Activated CD4-positive, CD25-positive, alpha-beta regulatory T cell (primary cell): ENCODE data around the gene ACOT2.
"Not testable (repeated sequence)": the region's sequence is repeated elsewhere in the genome, so short reads cannot be mapped to it uniquely, and the experiment has no call there.

ENCODE experiments used
- DNase-seq, 4 experiments: peaks; one replicate each; lab custom pipeline; 2025; lab: John Stamatoyannopoulos, UW

Gene ACOT2, protein sequence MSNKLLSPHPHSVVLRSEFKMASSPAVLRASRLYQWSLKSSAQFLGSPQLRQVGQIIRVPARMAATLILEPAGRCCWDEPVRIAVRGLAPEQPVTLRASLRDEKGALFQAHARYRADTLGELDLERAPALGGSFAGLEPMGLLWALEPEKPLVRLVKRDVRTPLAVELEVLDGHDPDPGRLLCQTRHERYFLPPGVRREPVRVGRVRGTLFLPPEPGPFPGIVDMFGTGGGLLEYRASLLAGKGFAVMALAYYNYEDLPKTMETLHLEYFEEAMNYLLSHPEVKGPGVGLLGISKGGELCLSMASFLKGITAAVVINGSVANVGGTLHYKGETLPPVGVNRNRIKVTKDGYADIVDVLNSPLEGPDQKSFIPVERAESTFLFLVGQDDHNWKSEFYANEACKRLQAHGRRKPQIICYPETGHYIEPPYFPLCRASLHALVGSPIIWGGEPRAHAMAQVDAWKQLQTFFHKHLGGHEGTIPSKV

DNA sequence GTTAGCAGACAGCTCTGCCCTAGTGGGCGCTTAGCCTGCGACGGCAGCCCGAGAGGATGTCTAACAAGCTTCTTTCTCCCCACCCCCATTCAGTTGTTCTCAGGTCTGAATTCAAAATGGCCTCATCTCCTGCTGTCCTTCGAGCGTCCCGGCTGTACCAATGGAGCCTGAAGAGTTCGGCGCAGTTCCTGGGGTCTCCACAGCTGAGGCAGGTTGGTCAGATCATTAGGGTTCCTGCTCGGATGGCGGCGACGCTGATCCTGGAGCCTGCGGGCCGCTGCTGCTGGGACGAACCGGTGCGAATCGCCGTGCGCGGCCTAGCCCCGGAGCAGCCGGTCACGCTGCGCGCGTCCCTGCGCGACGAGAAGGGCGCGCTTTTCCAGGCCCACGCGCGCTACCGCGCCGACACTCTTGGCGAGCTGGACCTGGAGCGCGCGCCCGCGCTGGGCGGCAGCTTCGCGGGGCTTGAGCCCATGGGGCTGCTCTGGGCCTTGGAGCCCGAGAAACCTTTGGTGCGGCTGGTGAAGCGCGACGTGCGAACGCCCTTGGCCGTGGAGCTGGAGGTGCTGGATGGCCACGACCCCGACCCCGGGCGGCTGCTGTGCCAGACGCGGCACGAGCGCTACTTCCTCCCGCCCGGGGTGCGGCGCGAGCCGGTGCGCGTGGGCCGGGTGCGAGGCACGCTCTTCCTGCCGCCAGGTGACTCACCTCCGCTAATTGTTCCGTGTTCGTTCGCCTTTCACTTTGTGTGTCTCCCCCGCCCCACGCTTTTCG lies at the start of gene ACOT2:
Gene ACOT2, plus strand, starts transcription at position 29 of the 774 bp plus-strand sequence. Its CDS starts 28 bp downstream, at position 57.
- peak; percentile 60 to 67 (median 62) for DNase-seq

DNA sequence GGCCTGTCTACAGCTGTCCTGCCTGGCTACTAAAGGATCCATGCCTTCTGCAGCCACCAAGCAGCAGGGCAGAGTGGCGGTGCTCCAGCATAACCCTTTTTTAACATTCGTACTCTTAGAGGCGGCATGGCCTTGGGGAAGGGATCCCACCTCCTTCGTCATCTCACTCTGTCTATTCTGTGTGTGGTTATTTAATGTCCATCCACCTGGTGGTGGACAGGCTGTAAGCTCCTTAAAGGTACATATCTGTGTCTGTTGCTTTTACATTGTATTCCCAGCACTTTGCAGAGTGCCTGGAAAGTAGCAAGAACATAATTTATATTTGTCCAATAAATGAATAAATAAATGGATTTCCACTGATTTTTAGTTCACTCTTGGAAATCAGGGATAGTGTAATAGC lies 47.8 kb upstream of the ACOT2 start:
- DNase-seq = no peak

DNA sequence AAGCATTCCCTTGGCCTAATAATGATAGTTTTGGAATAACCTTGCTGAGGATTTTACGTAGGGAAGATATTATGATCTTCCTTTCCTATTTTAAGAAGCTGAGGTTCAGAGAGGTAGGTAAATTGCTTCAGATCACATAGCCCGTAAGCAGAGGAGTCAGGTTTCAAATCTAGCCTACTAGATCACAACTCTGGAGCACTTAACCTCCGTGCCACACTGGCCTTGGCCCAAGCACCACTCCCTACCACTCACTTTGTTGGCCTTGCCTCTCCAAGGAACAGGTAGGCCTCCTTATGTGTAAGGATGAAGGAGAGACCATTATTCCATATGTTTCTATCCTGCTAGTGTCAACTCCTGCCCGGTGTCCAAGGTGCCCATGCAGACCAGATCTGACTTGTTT lies 44.5 kb upstream of the ACOT2 start:
- no peak for DNase-seq

DNA sequence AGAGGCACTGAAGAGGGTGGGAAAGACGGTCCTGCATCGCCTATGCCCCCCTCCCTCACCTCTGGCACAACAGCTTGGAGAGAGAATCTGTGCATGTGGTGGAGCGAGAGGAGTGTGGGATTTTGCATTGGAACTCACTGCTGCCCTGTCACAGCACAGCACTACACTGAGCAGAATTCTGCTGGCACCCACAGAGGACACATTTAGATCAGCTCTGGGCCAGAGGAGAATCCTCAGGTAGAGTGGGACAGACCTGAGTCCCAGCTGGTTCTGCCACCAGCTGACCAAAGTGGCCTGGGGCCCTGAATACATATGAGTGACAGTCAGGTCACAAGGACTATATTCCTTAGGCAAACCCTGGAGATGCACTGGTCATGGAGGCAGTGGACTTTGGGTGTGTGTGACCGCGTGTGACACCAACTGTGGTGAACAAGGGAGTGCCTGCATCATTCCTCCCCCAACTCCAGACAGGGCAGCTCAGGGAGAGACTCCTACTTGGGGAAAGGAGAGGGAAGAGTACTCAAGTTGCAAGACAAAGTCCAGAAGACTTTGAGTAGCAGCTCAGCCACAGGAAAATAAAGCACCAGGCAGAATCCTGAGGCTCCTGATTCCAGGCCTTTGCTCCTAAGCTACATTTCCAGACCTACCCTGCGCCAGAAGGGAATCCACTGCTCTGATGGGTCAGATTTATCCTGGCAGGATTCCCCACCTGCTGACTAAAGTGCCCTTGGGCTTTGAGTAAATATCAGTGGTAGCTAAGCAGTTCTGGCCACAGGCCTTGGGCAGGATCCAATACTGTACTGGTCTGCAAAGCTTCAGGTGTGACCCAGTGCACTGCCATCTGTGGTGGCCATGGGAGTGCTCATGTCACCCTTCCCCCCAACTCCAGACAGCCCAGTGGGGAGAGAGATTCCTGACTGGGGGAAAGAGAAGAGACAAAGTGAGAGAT lies 42.7 kb upstream of the ACOT2 start:
- no peak for DNase-seq

DNA sequence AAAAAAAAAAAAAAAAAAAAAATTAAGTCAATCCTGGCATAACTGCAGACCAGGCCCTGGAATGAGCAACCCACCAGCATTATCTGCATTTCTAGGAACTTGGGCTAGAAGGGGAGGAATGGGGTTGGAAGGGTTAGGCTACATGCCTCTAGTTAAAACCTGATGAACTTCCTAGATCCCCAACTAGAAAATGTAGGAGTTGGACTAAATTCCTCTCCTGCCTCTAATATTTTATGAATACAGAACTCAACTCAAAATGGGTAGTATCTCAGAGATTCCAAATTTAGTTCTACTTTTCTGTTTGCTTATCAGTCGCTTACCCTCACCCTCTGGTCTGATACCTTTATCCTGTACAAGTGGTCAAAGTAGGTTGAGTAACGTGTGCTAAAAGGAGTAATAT lies 39.7 kb upstream of the ACOT2 start:
- DNase-seq = not testable (repeated sequence)

DNA sequence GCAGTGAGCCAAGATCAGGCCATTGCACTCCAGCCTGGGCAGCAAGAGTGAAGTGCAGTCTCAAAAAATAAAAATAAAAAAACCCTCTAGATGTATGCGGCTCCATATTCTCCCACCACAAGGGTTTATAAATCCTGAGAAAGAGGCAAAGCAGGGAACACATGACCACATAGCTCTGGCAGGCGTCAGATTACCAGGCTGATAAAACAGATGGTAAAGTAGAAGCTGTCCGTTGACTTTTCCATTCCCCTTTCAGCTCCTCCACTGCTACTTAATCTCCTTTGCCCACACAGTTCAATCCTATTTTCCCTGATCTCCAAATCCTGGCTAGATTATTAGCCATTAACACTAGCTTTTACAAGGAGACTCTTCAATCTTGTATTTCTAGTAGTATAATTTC lies 37.0 kb upstream of the ACOT2 start:
- DNase-seq = not testable (repeated sequence)

DNA sequence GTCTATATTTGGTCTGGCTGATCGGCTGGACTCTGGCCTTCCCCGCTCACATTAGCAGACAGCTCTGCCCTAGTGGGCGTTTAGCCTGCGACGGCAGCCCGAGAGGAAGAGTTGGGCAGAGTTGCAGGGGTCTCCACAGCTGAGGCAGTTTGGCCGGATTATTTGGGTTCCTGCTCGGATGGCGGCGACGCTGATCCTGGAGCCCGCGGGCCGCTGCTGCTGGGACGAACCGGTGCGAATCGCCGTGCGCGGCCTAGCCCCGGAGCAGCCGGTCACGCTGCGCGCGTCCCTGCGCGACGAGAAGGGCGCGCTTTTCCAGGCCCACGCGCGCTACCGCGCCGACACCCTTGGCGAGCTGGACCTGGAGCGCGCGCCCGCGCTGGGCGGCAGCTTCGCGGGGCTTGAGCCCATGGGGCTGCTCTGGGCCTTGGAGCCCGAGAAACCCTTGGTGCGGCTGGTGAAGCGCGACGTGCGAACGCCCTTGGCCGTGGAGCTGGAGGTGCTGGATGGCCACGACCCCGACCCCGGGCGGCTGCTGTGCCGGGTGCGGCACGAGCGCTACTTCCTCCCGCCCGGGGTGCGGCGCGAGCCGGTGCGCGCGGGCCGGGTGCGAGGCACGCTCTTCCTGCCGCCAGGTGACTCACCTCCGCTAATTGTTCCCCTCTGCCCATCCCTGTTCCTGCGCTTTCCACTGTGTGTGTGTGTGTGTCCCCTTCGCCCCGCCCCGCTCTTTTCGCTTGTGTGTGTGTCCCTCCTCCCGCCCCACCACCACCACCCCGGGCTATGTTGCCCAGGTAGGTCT lies 31.6 kb upstream of the ACOT2 start:
- not testable (repeated sequence) for DNase-seq

DNA sequence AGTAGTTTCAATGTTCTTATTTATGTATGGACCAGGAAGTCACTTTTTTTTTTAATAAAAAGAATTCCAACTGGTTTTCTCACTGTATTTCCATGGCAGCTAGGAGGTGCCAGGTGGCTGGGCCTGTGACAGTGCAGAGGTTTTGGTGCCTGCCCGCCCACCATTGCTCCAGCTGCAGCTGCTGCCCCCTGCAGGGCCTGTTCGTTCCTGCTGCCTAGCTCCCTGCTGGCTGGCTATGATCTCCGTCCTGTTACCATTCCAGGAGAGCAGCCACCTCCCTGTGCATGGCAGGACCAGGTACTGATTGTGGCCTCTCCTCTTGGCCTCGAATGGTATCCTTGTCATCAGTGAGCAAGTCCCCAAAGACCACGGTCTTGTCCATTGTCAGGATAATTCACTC lies 30.0 kb upstream of the ACOT2 start:
- peak in 2 of 4 experiments; percentile 1 to 33 for DNase-seq

DNA sequence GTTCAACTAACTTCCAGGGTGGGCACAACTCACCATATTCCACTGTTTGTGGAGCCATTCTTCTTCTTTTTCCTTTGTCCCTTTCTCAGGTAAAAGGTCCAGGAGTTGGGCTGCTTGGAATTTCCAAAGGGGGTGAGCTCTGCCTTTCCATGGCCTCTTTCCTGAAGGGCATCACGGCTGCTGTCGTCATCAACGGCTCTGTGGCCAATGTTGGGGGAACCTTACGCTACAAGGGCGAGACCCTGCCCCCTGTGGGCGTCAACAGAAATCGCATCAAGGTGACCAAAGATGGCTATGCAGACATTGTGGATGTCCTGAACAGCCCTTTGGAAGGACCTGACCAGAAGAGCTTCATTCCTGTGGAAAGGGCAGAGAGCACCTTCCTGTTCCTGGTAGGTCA lies 26.1 kb upstream of the ACOT2 start:
- not testable (repeated sequence) for DNase-seq

DNA sequence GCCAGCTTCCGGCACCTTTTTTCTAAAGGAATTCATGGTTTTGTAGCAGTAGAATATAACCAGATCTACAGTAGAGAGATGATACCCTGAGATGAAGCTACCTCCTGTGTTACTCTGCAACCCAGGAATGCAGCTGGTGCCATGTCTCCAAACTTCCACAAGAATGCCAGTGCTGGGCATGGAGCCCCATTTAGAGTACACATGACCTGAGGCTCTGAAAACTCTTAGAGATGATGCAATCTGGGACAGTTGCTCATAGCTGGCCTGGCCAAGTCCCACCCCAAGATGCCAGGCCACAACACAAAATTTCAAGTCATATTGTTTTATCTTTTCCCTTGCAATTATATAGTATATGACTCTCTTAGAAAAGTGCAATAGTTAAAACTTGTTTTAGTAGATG lies 23.7 kb upstream of the ACOT2 start:
- not testable (repeated sequence) for DNase-seq

DNA sequence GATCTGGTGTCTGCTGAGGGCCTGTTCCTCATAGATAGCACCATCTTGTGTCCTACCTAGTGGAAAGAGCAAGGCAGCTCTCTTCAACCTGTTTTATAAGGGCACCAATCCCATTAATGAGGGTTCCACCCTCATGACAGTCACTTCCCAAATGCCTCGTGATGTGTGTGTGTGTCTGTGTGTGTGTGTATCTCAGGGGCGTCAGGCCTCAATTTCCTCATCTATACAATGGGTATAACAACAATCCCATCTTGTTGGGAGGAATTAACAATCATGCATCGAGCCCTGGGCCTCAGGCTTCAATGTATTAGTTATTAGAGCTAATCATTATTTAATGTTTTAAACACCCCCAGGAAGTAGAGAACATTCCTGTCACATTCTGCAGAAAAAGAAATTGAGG lies 19.9 kb upstream of the ACOT2 start:
- not testable (repeated sequence) for DNase-seq

DNA sequence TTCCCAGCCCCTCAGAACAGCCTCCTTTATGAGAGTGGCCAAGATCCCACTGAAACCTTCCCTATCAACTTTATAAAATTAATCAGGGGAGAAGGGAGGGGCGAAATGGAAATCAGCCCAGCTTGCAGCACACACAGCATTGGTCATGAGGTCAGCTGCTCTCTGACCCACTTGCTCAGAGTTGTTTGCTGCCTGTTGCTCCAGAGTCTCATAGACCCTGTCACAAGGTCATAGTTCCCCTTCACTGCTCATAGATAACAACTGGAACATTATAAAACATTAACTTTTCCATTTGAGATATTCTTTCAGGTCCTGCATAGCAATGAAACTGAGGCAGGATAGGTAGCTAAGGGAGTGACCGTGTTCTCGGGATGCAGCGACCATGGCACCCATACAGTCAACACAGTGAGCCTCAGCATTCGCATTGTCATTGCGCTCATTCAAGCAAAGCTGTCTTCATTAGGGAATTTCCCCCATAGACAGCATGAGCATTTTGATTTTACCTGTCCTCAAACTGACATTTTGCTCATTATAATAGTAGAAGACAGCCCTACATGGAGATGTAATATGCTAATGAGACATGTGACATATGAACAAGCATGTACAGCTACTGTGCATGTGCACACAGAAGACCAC lies 19.0 kb upstream of the ACOT2 start:
- DNase-seq = not testable (repeated sequence)

DNA sequence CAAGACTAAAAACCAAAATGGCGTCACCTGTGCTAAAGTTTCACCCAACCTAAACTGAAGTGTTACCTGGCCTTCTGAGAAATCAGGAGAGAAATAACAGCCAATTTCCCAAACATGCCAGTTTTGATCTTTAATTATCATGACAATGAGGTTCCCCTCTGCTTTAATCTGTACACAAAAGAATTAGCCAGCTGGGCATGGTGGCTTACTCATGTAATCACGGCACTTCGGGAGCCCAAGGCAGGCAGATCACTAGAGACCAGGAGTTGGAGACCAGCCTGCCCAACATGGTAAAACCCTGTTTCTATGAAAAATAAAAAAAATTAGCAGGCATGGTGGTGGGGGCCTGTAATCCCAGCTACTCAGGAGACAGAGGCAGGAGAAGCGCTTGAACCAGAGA lies 15.2 kb upstream of the ACOT2 start:
- DNase-seq = no peak

DNA sequence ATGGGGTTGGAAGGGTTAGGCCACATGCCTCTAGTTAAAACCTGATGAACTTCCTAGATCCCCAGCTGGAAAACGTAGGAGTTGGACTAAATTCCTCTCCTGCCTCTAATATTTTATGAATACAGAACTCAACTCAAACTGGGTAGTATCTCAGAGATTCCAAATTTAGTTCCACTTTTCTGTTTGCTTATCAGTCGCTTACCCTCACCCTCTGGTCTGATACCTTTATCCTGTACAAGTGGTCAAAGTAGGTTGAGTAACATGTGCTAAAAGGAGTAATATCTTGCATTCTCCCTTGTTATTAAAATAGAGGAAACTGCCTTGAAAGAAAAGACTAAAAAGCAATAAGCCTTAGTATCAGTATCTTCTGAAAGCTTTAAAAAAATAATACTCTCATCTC lies 11.8 kb upstream of the ACOT2 start:
- DNase-seq = not testable (repeated sequence)

DNA sequence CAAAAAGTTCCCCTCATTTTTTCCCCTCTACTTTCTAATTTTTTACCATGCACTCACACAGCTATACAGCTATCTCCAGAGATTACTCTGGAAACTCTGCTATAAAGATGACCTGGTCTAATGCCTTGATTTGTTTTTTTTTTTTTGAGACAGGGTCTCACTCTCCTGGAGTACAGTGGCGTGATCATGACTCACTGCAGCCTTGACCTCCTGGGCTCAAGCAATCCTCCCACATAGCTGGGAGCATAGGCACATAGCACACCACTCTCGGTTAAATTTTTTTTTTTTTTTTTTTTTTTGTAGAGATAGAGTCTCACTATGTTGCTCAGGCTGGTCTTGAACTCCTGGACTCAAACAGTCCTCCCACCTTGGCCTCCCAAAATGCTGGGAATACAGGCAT lies 10.8 kb upstream of the ACOT2 start:
- DNase-seq = not testable (repeated sequence)

DNA sequence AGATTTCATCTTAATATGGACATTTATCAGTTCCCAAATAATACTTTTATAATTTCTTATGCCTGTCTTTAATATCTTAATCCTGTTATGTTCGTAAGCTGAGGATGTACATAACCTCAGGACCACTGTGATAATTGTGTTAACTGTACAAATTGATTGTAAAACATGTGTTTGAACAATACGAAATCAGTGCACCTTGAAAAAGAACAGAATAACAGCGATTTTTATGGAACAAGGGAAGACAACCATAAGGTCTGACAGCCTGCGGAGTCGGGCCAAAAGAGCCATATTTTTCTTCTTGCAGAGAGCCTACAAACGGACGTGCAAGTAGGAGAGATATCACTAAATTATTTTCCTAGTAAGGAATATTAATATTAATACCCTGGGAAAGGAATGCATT lies 6.8 kb upstream of the ACOT2 start:
- DNase-seq = not testable (repeated sequence)

DNA sequence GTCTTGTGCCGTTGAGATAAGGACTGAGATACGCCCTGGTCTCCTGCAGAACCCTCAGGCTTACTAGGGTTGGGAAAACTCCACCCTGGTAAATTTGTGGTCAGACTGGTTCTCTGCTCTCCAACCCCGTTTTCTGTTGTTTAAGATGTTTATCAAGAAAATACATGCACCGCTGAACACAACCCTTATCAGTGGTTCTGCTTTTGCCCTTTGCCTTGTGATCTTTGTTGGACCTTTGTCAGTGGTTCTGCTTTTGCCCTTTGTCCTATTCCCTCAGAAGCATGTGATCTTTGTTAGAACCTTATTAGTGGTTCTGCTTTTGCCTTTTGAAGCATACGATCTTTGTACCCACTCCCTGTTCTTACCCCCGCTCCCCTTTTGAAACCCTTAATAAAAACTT lies 6.3 kb upstream of the ACOT2 start:
- not testable (repeated sequence) for DNase-seq

DNA sequence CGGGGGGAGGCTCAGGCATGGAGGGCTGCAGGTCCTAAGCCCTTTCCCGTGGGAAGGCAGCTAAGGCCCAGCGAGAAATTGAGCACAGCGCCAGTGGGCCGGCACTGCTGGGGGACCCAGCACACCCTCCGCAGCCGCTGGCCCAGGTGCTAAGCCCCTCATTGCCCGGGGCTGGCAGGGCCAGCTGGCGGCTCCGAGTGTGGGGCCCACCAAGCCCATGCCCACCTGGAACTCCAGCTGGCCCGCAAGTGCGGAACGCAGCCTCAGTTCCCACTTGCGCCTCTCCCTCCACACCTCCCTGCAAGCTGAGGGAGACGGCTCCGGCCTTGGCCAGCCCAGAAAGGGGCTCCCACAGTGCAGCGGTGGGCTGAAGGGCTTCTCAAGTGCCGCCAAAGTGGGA lies 2.6 kb upstream of the ACOT2 start:
- not testable (repeated sequence) for DNase-seq

DNA sequence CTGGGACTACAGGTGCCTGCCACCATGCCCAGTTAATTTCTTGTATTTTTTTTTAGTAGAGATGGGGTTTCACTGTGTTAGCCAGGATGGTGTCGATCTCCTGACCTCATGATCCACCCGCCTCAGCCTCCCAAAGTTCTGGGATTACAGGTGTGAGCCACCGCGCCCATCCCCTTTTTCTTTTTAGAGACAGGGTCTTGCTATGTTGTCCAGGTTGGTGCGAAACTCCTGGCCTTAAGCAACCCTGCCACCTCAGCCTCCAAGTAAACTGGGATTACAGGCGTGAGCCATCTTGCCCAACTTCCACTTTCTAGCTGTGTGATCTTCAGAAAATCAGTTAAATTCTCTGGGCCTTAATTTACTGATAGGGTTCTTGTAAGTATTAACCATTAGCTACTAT lies 2.1 kb upstream of the ACOT2 start:
- not testable (repeated sequence) for DNase-seq

DNA sequence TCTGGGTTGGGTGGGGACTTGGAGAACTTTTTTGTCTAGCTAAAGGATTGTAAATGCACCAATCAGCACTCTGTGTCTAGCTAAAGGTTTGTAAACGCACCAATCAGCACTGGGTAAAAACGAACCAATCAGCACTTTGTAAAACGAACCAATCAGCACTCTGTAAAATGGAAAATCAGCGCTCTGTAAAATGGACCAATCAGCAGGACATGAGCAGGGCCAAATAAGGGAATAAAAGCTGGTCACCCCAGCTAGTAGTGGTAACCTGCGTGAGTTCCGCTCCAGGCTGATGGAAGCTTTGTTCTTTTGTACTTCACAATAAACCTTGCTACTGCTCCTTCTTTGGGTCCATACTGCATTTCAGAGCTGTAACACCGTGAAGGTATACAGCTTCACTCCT lies 1.7 kb upstream of the ACOT2 start:
- no peak for DNase-seq
